DND-41 (cell line): Measurements from ENCODE around the gene UCN2.

Source experiments
- CTCF ChIP-seq: IDR thresholded peaks from 2 replicates; pipeline ENCODE4 v1.5.1; 2012; ENCODE audit warnings: borderline replicate concordance, low read length, moderate library complexity, mild to moderate bottlenecking; ENCODE audit not compliant: poor library complexity, severe bottlenecking; ENCODE audit errors: extremely low read depth
- EZH2 ChIP-seq: IDR thresholded peaks from 3 replicates; pipeline ENCODE4 v1.6.1; 2012; ENCODE audit warnings: borderline replicate concordance, low read depth, mild to moderate bottlenecking, moderate library complexity, low read length, inconsistent platforms; ENCODE audit not compliant: severe bottlenecking

GRCh38 chr3:48556796-48557626 lies 6.6 kb downstream of the UCN2 start, which contains the start of gene PFKFB4:
- TF ChIP-seq EZH2 (no peak), CTCF (no peak)
